NOMO-1 treated with DMSO at 0.1 percent for 48 hours (cell line): Measurements from ENCODE around the gene CEND1.

ENCODE experiments used
- DNase-seq: peaks from one replicate; lab custom pipeline; 2025; ENCODE audit not compliant: unreplicated experiment; lab: John Stamatoyannopoulos, UW

CEND1 gene

DNA sequence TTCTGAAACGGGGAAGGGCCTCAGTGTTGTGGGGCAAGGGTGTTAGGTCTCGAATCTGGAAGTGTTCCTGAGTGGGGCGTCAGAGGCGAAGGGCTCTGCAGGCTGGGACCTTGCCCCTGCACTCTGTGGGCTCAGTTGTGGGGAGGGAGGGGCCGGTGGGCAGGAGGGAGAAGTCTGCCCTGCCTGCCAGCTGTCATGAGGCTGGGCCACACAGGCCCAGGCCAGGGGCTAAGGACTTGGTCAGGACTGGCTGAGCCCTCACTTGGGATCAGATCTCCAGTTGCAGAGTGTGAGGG, 38.0 kb upstream of the CEND1 start, which contains the start of gene CRACR2B:
Gene CRACR2B (plus strand): TSS at position 23 of the 296 bp plus-strand sequence. CDS start 689 bp downstream, outside the sequence.
- DNase-seq: no peak

DNA sequence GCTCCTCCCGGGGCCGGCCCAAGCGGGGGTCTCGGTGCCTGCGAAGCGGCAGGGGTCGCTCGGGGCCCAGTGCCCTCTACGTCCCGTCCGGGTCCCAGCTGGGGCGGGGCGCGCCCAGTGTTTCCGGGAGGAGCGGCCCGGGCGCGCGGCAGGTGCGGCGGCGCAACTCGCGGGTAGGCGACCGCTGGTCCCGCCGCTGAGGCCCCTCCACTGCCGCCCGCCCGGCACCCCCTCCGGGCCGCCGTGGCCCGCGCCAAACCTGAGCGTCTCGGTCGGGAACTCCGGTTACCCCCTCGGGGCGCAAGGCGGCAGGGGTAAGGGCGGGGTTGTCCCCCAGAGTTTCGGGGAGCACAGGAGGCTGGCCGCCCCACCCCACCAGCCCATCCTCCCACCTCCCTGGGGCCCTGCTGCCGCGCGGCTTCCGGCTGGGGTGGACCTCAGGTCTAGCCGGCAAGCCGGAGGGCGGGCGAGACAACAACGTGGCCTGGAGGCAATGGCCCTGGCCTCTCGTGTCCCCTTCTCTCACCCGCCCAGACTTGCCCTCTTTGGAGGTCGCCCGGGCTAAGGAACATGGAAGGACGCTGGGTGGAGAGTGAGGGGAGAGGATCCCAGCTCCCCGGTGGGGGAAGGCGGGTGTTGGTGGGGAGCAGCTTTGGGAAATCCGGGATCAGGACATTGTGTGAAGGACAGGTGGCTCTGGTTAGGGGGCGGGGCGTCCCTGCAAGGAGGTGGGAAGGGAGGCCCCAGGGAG, 37.4 kb upstream of the CEND1 start:
- DNase-seq: no peak

DNA sequence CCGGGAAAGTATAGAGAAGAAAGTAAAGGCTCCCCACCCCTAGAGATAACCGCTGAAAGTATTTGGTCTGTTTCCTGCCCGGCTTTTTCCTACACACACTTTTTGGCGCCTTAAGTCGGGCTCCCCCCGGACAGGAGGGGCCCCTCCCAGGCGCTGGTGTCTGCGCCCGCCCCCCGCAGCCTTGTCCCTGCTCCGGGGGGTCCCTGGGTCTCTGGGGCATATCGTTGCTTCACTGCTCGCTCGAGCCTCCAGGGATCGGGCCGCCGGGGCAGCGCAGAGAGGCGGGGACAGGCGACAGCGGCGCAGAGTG, 36.9 kb upstream of the CEND1 start:
- DNase-seq: no peak

DNA sequence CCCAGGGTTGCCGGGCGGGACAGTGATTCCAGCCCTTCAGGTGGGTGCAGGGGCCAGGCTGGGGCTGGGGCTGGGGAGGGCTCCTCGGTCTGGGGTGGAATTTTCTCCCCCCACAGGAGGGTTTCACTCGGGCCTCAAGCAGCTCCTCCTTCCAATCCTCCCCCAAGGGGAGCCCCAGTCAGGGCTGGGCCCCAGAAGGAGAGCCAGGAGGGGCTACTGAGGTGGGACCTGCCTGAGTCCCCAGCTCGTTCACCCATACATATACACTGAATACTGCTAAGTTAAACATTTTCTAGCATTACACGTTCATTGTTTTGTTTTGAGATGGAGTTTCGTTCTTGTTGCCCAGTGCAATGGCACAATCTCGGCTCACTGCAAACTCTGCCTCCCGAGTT, 36.3 kb upstream of the CEND1 start:
- DNase-seq: no peak

DNA sequence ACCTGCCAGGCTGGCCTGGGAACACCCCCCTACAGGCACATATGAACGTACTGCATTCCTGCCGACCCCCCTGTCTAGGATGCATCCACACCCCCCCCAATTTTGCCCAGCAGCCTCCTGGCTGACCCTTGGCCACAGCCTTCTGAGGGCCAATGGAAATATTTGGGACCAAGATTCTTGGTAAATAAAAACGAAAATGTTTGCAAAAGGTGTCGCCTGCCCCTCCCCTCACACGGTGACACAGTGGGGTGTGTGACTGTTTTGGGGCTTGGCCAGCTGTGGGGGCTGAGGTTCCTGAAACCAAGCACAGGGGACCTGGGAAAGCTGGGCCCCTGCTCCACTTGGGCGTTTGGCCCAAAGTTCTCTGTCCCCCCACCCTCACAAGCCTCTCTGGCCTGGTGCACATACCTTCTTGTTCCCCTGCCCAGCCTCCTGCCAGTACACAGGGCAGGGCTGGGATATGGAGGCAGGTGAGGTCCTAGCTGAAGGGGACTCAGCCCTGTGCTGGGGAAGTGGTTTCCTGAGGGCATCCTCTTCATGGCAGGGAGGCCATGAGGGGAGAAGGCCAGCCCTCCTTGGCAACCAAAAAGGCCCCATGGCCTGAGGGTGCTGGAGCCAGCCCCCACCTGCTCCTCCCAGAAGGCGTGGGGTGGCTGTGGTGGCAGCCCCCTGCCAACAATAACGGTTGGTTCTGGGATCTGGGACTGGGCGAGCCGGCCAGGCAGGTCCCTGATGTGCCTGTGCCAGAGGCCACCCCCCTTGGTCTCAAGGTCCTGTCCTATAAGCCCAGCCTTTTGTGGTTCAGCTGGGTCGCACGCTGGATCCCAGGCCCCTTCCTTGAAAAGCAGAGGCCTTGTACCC, 35.7 kb upstream of the CEND1 start:
- DNase-seq: no peak

DNA sequence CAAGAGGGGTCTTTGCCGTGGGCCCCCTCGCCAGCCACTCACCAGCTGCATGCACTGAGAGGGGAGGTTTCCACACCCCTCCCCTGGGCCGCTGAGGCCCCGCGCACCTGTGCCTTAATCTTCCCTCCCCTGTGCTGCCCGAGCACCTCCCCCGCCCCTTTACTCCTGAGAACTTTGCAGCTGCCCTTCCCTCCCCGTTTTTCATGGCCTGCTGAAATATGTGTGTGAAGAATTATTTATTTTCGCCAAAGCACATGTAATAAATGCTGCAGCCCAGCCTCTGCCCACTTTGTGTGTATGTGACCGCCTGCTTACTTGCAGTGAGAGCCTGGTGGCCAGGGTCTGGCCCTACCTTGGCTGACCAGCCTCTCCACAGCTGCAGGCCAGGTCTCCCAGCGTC, 35.1 kb upstream of the CEND1 start:
- DNase-seq: no peak

DNA sequence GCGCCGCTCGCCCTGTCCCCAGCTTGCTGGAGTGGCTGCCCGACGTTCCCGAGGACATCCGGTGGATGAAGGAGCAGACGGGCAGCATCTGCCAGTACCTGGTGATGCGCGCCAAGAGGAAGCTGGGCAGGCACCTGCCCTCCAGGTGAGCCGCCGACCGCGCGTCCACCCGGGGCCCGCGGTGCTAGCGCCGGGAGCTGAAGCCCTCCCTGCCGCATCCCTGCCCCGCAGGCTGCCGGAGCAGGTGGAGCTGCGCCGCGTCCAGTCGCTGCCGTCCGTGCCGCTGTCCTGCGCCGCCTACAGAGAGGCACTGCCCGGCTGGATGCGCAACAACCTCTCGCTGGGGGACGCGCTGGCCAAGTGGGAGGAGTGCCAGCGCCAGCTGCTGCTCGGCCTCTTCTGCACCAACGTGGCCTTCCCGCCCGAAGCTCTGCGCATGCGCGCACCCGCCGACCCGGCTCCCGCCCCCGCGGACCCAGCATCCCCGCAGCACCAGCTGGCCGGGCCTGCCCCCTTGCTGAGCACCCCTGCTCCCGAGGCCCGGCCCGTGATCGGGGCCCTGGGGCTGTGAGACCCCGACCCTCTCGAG, 34.5 kb upstream of the CEND1 start:
- DNase-seq: no peak

DNA sequence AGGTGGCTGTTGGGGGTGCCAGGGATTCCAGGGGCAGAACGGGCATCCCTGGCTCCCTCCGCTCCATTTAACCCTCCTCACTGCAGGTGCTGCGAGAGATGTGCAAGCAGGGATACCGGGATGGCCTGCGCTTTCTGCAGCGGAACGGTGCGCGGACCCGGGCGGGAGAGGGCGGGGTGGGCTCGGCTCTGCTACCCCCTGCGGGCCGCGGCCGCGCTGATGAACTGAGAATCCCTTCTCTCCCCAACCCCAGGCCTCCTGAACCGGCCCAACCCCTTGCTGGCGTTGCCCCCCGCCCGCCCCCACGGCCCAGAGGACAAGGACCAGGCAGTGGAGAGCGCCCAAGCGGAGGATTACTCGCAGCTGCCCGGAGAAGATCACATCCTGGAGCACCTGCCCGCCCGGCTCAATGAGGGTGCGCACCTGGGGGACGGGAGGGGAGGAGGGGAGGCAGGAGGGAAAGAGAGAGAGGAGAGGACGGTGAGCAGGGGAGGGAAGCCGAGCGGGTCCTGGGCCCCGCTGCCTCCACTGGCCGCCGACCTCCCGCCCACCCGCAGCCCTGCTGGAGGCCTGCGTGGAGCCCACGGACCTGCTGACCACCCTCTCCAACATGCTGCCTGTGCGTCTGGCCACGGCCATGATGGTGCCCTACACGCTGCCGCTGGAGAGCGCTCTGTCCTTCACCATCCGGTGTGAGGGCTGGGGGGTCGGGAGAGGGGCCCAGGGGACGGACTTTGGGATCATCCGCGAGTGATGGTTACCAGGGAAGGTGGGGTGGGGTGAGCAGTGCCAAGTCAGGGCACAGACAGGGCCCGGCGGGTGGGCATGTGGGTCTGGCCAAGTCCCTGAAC, 33.8 kb upstream of the CEND1 start:
- DNase-seq: no peak

DNA sequence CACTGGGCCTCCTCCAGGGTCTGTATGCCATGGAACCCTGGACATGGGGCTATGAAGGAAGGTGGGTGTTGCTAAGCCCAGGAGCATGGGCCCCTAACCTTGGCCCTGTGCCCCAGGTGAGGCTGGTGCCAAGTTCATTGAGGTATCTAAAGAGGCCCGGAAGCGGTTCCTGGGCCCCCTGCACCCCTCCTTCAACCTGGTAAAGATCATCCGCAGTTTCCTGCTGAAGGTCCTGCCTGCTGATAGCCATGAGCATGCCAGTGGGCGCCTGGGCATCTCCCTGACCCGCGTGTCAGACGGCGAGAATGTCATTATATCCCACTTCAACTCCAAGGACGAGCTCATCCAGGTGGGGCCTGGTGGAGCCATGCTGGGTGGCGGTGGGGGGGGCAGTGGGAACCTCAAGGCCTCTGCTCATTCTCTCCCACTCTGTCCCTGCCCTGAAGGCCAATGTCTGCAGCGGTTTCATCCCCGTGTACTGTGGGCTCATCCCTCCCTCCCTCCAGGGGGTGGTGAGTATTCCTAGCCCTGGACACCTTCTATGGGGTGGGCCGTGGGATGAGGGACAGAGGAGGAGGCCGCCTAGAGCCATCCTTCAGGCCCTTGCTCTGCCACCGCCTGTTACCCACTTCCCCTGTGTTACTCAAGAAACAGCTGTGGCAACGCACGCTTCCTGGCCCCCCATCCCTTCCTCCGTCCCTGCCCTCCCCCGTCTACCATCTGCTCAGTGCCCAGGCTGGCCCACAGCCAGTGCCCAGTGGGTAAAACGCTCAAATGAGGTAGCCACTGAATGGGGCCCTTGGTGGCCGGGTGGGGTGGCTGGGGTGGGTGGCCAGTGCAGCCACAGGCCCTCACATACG, 31.9 kb upstream of the CEND1 start:
- DNase-seq: peak; percentile 46

DNA sequence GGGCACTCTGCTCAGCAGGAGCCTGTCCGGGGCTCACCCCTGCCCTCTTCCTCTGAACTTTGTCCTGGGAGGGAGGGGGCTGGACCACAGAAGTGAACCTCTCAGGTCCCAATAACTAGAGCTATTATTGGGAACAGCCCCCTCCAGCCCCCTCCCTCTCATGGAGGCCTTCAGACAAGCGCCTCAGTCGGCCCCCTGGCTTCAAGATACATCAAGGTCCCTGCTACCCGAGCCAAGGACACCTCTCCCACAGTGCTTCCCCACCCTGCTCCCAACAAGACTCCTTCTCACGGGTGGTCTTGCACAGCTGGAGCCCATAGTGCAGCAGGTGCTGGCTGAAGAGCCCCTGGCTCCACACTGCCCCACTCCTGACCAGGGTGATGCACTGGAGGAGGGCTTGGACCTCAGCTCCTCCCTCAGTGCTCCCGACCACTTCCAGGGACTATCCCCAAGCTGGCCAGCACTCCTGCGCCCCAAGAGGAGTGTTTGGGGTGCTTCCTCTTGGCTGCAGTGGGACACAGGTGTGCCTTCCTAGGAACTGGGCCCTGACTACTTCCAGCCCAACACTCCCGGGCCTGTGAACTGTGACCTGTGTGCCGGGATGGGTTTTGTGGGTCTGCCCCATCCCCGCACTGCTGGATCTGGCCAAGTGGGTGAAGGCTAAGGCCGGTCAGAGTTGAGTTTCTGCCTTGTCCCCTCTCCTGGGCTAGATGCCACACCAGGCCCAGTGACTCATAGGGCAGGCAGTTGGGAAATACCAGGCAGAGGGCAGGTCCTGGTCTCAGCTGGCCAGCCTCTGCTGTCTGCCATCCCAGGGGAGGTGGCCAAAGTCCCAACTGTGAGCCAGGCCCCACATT, 31.0 kb upstream of the CEND1 start:
- DNase-seq: peak; percentile 25

DNA sequence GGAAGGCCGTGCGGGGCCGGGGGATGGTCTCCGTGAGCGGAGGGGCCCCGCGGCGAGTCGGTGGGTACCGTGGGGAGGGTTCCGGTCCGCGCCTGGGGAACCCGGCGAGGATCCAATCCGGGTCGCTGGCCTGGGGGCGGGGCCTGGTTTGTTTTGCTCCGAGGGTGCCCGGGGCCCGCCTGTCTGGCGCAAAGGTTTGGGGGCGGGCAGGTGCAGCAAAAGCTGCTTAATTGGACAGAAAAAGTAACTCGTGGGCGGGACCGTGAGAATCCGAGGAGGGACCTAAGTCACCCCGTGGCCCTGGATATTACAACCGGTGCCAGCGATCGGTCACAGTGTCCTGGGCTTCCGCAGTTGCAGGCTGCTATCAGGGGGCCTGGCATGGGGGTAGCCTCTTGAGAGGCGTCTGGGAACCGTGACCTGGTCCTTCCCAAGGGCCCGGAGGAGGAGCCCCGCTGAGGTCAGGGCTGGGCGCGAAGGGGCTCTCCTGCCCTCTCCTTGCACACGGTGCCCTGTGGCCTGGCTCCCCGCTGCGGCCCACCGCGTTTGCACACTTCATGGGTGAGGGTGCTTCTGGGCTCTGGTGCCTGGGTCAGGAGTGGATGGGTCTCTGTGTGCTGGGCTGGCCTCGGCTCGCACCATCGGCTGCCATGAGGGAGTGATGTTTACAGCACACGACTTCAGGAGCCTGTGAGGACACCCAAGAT, 30.2 kb upstream of the CEND1 start:
- peak; percentile 92 for DNase-seq

DNA sequence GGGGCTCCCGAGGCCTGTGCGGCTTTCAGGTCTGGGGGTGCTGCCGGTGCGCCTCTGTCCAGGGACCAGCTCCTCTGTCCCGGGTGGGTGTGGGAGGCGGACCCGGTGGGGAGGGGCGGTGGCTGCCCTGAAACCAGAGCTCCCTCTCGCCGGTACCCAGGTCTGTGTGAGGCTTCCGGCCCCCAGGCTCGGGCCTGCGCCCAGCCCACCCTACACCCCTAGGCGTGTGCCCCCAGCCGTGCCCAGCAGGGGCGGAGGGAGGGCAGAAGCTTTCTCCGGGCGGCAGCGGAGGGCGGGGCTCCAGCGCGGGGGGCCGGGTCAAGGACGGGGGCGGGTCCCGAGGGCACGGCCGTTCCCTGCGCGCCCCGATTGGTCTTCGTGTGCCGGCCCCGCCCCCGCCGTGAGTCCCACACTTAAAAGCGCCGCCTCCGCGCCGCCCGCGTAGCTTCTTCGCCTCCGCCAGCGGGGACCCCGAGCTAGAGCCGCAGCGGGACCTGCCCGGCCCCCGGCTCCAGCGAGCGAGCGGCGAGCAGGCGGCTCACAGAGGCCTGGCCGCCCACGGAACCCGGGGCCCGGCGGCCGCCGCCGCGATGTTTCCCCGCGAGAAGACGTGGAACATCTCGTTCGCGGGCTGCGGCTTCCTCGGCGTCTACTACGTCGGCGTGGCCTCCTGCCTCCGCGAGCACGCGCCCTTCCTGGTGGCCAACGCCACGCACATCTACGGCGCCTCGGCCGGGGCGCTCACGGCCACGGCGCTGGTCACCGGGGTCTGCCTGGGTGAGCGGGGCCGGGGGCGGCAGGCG, 29.4 kb upstream of the CEND1 start:
- peak; percentile 88 for DNase-seq

DNA sequence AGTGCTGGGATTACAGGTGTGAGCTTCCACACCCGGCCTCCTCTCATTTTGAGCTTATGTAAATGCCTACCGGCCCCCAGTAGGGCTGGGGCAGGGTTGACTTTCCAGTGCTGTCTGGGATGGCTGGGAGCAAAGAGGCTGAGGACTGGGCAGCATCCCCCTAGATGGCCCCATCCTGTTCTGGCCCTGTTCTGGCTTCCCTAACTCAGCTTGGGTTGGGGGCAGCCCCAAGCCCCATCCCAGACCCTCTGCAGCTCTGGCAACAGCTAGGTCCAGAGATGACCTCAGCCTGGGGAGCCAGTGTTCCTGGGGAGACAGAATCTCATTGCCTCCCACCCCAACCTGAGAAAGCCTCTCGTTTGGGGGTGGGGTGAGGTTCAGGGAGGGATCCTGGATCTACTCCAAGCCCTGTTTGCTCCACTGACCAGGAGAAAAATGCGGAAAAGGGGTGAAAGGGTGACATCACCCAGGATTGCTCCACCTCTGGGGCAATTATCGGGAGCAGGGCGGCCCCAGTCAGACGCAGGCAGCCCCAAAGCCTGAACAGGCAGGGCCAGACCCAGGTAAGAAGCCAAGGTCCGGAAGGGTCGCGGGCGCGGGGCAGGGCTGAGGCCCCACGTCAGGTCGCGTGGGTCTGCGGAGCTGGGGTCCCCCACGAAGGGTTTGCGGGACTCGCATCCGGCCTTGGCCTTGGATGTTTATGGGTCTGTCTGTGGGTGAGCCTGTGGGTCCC, 28.7 kb upstream of the CEND1 start, which contains the start of gene PNPLA2:
Gene PNPLA2 (plus strand): TSS at position 519 of the 733 bp plus-strand sequence. CDS start 805 bp downstream, outside the sequence.
- DNase-seq: no peak

DNA sequence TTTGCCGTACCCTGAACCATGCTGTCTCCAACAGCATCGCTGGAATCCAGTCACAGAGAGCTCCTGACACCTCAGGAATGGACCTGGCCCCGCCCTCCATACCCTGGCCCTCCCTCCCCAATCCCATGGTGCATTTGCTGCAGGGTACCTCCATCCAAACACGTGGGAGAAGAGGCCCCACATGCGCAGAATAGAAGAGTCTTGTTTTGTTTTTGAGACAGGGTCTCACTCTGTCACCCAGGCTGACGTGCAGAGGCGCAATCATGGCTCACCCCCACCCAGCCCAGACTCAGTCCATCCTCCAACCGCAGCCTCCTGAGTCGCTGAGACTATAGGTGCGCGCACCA, 26.5 kb upstream of the CEND1 start:
- DNase-seq: no peak

DNA sequence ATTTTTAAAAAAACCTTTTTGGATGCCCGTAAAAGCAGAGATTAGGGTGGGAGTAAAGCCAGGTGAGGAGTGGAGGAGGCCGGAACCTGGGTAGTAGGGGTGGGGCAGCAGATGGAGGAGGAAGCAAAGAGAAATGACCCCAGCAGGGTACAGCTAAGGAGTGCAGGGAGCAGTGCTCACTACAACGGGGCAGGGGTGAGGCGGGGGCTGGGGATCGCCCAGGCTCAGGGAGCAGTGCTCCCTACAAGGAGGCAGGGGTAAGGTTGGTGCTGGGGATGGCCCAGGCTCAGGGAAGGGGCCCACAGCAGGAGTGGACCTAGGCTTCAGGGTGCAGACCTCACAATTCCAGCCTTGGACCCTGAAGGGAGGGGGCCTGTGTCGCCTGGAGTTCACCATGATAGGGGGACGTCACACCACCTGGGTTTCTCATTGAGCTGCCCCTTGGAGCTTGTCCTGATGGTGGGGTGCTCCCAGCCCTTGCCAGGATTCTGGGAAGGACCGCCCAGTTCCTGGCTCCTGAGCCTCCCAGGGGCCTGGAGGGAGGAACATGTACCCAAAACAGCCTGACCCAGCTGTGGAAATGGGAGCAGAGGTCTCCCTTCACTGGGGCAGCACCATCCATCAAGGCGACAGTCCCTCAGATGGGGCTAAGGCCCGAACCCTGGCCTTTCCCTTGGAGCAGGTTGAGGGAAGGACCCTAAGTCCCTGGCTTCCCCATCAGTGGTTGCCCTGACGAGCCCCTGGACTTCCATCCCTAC, 26.0 kb upstream of the CEND1 start:
- no peak for DNase-seq

DNA sequence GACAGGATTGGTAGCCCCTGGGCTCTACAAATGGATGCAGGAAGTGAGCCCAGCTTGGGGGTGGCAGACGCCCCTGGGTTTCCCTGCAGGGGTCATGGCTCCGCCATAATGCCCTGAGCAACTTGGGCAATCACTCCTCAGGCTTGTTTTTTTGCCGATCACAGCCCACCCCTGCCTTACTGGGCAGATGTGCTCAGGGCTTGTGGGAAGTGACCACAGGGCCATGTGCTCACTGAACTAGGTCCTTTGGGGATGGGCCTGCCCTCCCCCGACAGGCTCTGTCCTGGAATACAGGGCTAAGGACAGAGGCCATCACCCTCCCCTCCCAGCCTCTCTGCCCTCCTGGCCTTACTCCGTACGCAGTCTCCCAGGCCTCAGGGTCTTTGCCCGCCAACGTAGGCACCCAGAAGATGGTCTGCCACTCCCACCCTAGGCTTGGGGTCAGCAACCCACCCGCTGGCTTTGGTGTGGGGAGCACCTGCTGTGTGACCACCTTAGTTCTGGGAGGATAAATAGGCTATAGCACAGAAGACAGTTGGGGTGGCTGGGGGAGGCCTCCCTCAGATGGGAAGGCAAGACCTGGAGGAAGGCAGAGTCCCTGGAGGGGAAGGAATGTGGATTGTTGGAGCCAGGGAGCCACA, 23.7 kb upstream of the CEND1 start:
- no peak for DNase-seq
